Transverse colon (tissue), 4 donors: ENCODE measurements around the gene GAS7.

Source experiments
- CTCF ChIP-seq, 5 experiments: fragments of 200-600 bp in 3 of 5; fragments of 450-650 bp in 2 of 5; sonication (generic) in 3 of 5; IDR thresholded peaks; 1 replicate in 2 of 5; 2 replicates in 3 of 5; pipeline ENCODE4 v1.5.1; 2016 to 2017; ENCODE audit warnings: antibody characterized with exemption in 5 of 5, inconsistent platforms in 3 of 5, mild to moderate bottlenecking in 2 of 5, moderate library complexity in 1 of 5
- POLR2A ChIP-seq: fragments of 450-650 bp; IDR thresholded peaks from one replicate; pipeline ENCODE4 v1.6.1; 2016; ENCODE audit warnings: antibody characterized with exemption, mild to moderate bottlenecking, moderate library complexity
- POLR2AphosphoS5 ChIP-seq, 3 donors: sonication (generic); formaldehyde crosslinking; IDR thresholded peaks; one replicate each; pipeline ENCODE4 v1.6.1; 2016; ENCODE audit warnings: antibody characterized with exemption in 3 of 3

DNA sequence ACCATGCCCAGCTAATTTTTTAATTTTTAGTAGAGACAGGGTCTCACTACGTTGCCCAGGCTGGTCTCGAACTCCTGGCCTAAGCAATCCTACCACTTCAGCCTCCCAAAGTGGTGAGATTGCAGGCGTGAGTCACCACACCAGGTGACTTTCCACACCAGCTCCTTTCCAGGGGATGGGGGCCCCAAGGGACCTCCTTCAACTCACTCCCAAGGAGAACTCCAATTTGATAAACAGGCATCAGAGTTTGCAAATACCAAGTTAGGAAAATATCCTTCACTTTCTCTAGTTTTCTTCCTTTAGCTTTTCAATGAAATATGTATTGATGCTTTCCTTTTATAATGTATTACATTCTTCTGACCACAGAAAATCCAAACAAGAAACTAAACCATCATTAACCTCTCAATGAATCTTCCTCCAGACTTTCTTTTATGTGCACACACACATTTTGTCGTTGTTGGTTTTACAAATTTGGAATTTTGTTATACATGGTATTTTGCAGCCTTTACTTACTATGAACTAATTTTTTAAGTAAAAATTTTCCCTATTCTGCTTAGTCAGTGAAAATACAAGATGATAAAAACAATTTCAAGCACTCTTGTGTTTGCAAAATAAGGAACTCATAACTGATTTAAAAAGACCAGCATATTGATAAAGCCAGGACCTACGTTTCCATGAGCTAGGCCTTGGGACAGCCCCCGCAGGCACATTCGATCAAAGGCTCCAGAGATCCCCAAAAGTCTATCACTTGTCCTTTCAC, 32.0 kb downstream of the GAS7 start:
- no peak for TF ChIP-seq POLR2AphosphoS5 (IDR thresholded peaks at IDR 0.05)
- no peak for TF ChIP-seq CTCF (IDR thresholded peaks at IDR 0.05)
- no peak for TF ChIP-seq POLR2A
